K562 (cell line): Measurements from ENCODE around the gene GCN1. TPM values are rescaled to one million over a fixed set of nuclear protein-coding genes. Genes with fewer than 3 reads are reported as not detected.

Experiments used
- ARID3B ChIP-seq: fragments of 250-450 bp; sonication (Bioruptor Pico); IDR thresholded peaks from 2 replicates; pipeline ENCODE4 v1.4.0; 2020; ENCODE audit warnings: borderline replicate concordance
- BRD4 ChIP-seq: fragments of 200-600 bp; sonication (generic); IDR thresholded peaks from 2 replicates; pipeline ENCODE4 v1.6.1; 2017; ENCODE audit warnings: inconsistent platforms
- CAMTA2 ChIP-seq: fragments of 250-450 bp; sonication (Bioruptor Pico); conservative IDR thresholded peaks from 2 replicates; pipeline ENCODE4 v1.5.1; 2022
- DACH1 ChIP-seq: fragments of 450-650 bp; IDR thresholded peaks from 2 replicates; pipeline ENCODE4 v1.6.1; 2018; ENCODE audit not compliant: partially characterized antibody
- HMBOX1 ChIP-seq: sonication (generic); IDR thresholded peaks from 2 replicates; pipeline ENCODE4 v1.6.1; 2016
- IFI16 ChIP-seq: fragments of 250-450 bp; sonication (Bioruptor Pico); IDR thresholded peaks from 2 replicates; pipeline ENCODE4 v2.1.2; 2022; ENCODE audit warnings: mild to moderate bottlenecking, inconsistent platforms
- LARP7 ChIP-seq: fragments of 450-650 bp; IDR thresholded peaks from 2 replicates; pipeline ENCODE4 v1.6.1; 2016
- MAX ChIP-seq: sonication (generic); formaldehyde crosslinking; IDR thresholded peaks from 2 replicates; pipeline ENCODE4 v1.9.0; 2022; ENCODE audit warnings: mild to moderate bottlenecking, missing genetic modification reagents
- MEF2D ChIP-seq: conservative IDR thresholded peaks from 2 replicates; pipeline ENCODE4 v1.6.1; 2016; ENCODE audit warnings: low read depth, missing genetic modification characterization, missing compliant biosample characterization
- NCOR1 ChIP-seq: fragments of 450-650 bp; IDR thresholded peaks from 2 replicates; pipeline ENCODE4 v1.6.1; 2016; ENCODE audit warnings: mild to moderate bottlenecking, moderate library complexity
- TARDBP ChIP-seq: fragments of 450-650 bp; IDR thresholded peaks from 2 replicates; pipeline ENCODE4 v1.6.1; 2016
- XRCC4 ChIP-seq: IDR thresholded peaks from one replicate; pipeline ENCODE4 v1.6.1; 2011; ENCODE audit not compliant: insufficient read depth, insufficient read length; ENCODE audit errors: extremely low read depth
- ZBTB12 ChIP-seq: fragments of 250-450 bp; sonication (Bioruptor Pico); IDR thresholded peaks from 2 replicates; pipeline ENCODE4 v1.4.0; 2020
- ZBTB9 ChIP-seq: fragments of 450-650 bp; formaldehyde crosslinking; IDR thresholded peaks from 2 replicates; pipeline ENCODE4 v1.4.0; 2020; ENCODE audit warnings: mild to moderate bottlenecking, moderate library complexity
- ZNF212 ChIP-seq: fragments of 450-650 bp; formaldehyde crosslinking; IDR thresholded peaks from 2 replicates; pipeline ENCODE4 v1.4.0; 2020; ENCODE audit warnings: mild to moderate bottlenecking
- ZNF444 ChIP-seq: fragments of 250-450 bp; sonication (Bioruptor Pico); IDR thresholded peaks from 2 replicates; pipeline ENCODE4 v1.4.0; 2020; ENCODE audit warnings: mild to moderate bottlenecking, moderate library complexity
- ZNF592 ChIP-seq: fragments of 450-650 bp; IDR thresholded peaks from 2 replicates; pipeline ENCODE4 v1.6.1; 2017; ENCODE audit warnings: antibody characterized with exemption, mild to moderate bottlenecking
- ZNF79 ChIP-seq: fragments of 250-450 bp; sonication (Bioruptor Pico); IDR thresholded peaks from 2 replicates; pipeline ENCODE4 v1.4.0; 2020; ENCODE audit warnings: low read depth, mild to moderate bottlenecking, moderate library complexity
- ZSCAN32 ChIP-seq: fragments of 450-650 bp; formaldehyde crosslinking; IDR thresholded peaks from 2 replicates; pipeline ENCODE4 v1.4.0; 2020; ENCODE audit warnings: mild to moderate bottlenecking, moderate library complexity
- polyA plus RNA-seq, 8 experiments: library from polyadenylated mRNA; depleted of rRNA in 4 of 8; stranded (reverse) in 5 of 8; unstranded in 3 of 8; fragments of >200 nt; fragmentation: Nextera tagmentation in 2 of 8; fragmentation: Illumina TruSeq in 1 of 8; extraction: Ambion mirVana in 2 of 8; extraction: Trizol in 1 of 8; gene quantifications; 2 replicates each; pipeline versions ENCODE4 v1.2.1 to v1.2.3, GENCODE V29; 2011 to 2014; ENCODE audit warnings: inconsistent platforms in 1 of 8, missing spikeins in 1 of 8
- total RNA-seq, 7 experiments: library from RNA; depleted of rRNA in 6 of 7; stranded (reverse); fragments of >200 nt in 6 of 7; fragmentation: Illumina TruSeq in 2 of 7; extraction: Trizol in 2 of 7; gene quantifications; 2 replicates each; pipeline versions ENCODE4 v1.2.1 to v1.2.3, GENCODE V29; 2011 to 2021; ENCODE audit warnings: low replicate concordance in 1 of 7

Gene GCN1
- total and polyA plus RNA-seq, 9 of the 15 experiments (the other 6 are each of a cell fraction or from before 2014, with no cell fraction given): 11.9 to 190 (median 51.7) TPM

GRCh38 chr12:120242275-120242799, 47.8 kb upstream of the GCN1 start (continued):
- TF ChIP-seq ZNF592 (peak; percentile 66; the same call in 1 of the 2 replicates), HMBOX1 (peak; percentile 77), NCOR1 (peak; percentile 98), ZNF212 (CRISPR knock-in tag) (no peak), DACH1 (peak; percentile 95), XRCC4 (no peak), MAX (peak; percentile 98), MEF2D (0 out of 2 replicates have a peak, but pooled peaks have one; percentile 29), ZBTB9 (CRISPR knock-in tag) (peak; percentile 92), ZBTB12 (CRISPR knock-in tag) (0 out of 2 replicates have a peak, but pooled peaks have one; percentile 33), ZSCAN32 (CRISPR knock-in tag) (no peak), TARDBP (peak; percentile 84; the same call in 1 of the 2 replicates), BRD4 (no peak), ZNF79 (CRISPR knock-in tag) (no peak), ZNF444 (CRISPR knock-in tag) (no peak), ARID3B (no peak), LARP7 (no peak; the same call in 1 of the 2 replicates), IFI16 (CRISPR knock-in tag) (no peak), CAMTA2 (CRISPR knock-in tag) (no peak)
